OCI-LY1 (cell line): Measurements from ENCODE around the gene PRSS8.

Experiments
- CTCF ChIP-seq: fragments of 200-600 bp; sonication (generic), shearing (Covaris generic); IDR thresholded peaks from 2 replicates; pipeline ENCODE4 v1.5.1; 2017; ENCODE audit warnings: mild to moderate bottlenecking, antibody characterized with exemption, low read length, moderate library complexity, mixed read lengths
- EZH2 ChIP-seq: fragments of 200-600 bp; sonication (generic), shearing (Covaris generic); IDR thresholded peaks from 2 replicates; pipeline ENCODE4 v1.8.0; 2017; ENCODE audit warnings: borderline replicate concordance, mixed run types, mild to moderate bottlenecking, antibody characterized with exemption, low read length, moderate library complexity, mixed read lengths

GRCh38 chr16:31141489-31142108, 6.1 kb upstream of the PRSS8 start:
- no peak for TF ChIP-seq CTCF
- no peak for TF ChIP-seq EZH2
